ENCODE results near the gene GHRH.

Gene GHRH

DNA sequence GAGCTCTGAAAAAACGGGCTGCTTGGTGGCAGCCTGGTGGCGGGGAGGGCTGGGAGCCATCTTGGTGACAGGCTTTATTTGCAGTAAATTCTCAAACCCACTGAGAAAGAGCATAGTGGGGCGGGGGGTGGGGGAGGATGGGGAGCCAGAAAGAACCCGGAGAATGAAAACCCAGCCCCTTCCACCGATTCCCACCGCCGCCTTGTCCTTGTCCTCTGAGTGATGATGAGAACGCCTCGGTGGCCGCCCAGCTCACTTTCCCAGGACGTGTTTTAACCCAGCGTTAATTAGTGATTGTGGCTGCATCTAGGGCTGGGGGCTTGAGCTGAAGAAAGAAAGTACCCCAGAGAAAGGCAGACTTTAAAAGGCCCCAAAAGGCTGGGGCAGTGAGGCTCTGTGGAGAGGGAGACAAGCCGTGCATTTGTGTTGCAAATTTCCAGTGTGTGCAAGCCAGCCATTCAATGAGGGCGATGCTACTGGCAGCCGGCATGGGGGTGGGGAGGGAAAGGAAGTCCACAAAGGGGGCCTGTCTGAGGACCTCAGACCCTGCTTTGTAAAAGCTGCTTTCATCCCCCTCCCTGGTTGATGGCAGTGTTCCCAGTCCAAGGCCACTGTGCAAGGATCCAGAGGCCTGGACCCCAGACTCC is 6.2 kb upstream of the GHRH start:
- no peak overlapping the region for H3K27ac ChIP-seq (ENCODE audit: poor library complexity, severe bottlenecking)
- peak; percentile 78 for DNase-seq (ENCODE audit: low spot score)
- no peak for TF ChIP-seq CTCF (IDR thresholded peaks at IDR 0.05; ENCODE audit: poor library complexity, severe bottlenecking)
- H3K27me3 ChIP-seq (ENCODE audit: insufficient read depth, poor library complexity, severe bottlenecking), result no peaks in the 10 kb centered on the region
- H3K4me3 ChIP-seq (ENCODE audit: severe bottlenecking), result no peak overlapping the region
- no peak for ATAC-seq (ENCODE audit: low read depth)
- H3K9me3 ChIP-seq (ENCODE audit: severe bottlenecking), result no peaks in the 10 kb centered on the region
- no peaks in the 10 kb centered on the region for H3K36me3 ChIP-seq (ENCODE audit: low read depth)
- H3K4me1 ChIP-seq (ENCODE audit: insufficient read depth, poor library complexity, severe bottlenecking), result no peaks in the 10 kb centered on the region

DNA sequence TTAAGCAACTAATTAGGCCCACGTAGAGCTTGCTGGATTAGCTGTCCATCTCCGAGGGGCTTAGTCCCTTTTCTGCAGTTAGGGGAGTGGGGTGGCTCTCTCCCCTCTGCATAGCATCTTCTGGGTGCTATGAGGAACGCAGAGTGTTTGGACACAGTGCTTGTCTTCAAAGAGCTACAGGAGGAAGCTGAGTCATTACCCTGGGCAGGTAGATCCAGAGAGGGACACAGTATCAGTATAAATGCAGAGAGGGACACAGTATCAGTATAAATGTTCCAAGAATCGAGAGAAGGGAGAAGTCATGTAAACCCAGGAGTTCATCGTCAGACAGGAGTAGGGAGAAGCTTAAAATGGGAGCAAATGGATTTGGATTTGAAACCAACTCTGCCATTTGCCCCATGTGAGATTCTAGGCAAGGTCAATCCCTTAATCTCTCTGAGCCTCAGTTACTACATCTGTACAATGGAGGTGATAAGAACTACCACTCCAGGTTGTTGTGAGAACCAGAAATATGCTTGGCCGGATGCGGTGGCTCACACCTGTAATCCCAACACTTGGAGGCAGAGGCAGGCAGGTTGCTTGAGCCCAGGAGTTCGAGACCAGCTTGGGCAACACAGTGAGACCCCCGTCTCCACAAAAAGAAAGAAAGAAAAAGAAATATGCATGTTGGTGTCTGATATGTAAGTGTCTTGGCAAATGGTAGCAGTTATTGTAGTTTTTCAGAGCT is 5.5 kb upstream of the GHRH start:
- ATAC-seq (ENCODE audit: low read depth), result peak; percentile 59
- H3K27ac ChIP-seq (ENCODE audit: poor library complexity, severe bottlenecking), result no peak overlapping the region
- DNase-seq (ENCODE audit: low spot score), result no peak
- TF ChIP-seq CTCF (IDR thresholded peaks at IDR 0.05; ENCODE audit: poor library complexity, severe bottlenecking), result no peak
- no peaks in the 10 kb centered on the region for H3K27me3 ChIP-seq (ENCODE audit: insufficient read depth, poor library complexity, severe bottlenecking)
- no peaks in the 10 kb centered on the region for H3K36me3 ChIP-seq (ENCODE audit: low read depth)
- H3K9me3 ChIP-seq (ENCODE audit: severe bottlenecking), result no peaks in the 10 kb centered on the region
- no peak overlapping the region for H3K4me3 ChIP-seq (ENCODE audit: severe bottlenecking)
- no peaks in the 10 kb centered on the region for H3K4me1 ChIP-seq (ENCODE audit: insufficient read depth, poor library complexity, severe bottlenecking)

DNA sequence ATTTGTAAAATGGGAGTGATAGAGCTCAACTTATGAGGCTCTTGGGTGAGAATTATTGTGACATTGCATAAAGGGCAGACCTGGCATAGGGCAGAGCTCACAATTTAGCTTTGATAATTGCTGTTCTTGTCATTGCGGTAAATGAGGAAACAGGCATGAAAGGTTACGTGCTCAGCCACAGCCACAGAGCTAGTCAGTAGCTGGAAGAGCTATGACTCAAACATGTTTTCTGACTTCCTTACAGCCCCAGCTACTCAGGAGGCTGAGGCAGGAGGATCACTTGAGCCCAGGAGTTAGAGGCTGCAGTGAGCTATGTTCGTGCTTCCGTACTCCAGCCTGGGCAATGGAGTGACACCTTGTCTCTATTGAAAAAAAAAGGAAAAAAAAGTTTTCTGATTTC is 3.5 kb upstream of the GHRH start:
- Histone ChIP-seq H3K4me1 (ENCODE audit: insufficient read depth, poor library complexity, severe bottlenecking) (no peaks in the 10 kb centered on the region), H3K36me3 (ENCODE audit: low read depth) (no peaks in the 10 kb centered on the region), H3K27ac (ENCODE audit: poor library complexity, severe bottlenecking) (no peak overlapping the region), H3K27me3 (ENCODE audit: insufficient read depth, poor library complexity, severe bottlenecking) (peaks cover 10% of the 10 kb centered on the region), H3K9me3 (ENCODE audit: severe bottlenecking) (no peaks in the 10 kb centered on the region), H3K4me3 (ENCODE audit: severe bottlenecking) (no peak overlapping the region)
- no peak for TF ChIP-seq CTCF (IDR thresholded peaks at IDR 0.05; ENCODE audit: poor library complexity, severe bottlenecking)
- no peak for DNase-seq (ENCODE audit: low spot score)
- ATAC-seq (ENCODE audit: low read depth), result no peak

GRCh38 chr20:37263686-37264085 is 2.1 kb upstream of the GHRH start:
- Histone ChIP-seq H3K27me3 (ENCODE audit: insufficient read depth, poor library complexity, severe bottlenecking) (peaks cover 10% of the 10 kb centered on the region), H3K4me1 (ENCODE audit: insufficient read depth, poor library complexity, severe bottlenecking) (no peaks in the 10 kb centered on the region), H3K36me3 (ENCODE audit: low read depth) (no peaks in the 10 kb centered on the region), H3K9me3 (ENCODE audit: severe bottlenecking) (no peaks in the 10 kb centered on the region), H3K27ac (ENCODE audit: poor library complexity, severe bottlenecking) (no peak overlapping the region), H3K4me3 (ENCODE audit: severe bottlenecking) (no peak overlapping the region)
- ATAC-seq (ENCODE audit: low read depth) (no peak), DNase-seq (ENCODE audit: low spot score) (no peak)
- no peak for TF ChIP-seq CTCF (IDR thresholded peaks at IDR 0.05; ENCODE audit: poor library complexity, severe bottlenecking)

DNA sequence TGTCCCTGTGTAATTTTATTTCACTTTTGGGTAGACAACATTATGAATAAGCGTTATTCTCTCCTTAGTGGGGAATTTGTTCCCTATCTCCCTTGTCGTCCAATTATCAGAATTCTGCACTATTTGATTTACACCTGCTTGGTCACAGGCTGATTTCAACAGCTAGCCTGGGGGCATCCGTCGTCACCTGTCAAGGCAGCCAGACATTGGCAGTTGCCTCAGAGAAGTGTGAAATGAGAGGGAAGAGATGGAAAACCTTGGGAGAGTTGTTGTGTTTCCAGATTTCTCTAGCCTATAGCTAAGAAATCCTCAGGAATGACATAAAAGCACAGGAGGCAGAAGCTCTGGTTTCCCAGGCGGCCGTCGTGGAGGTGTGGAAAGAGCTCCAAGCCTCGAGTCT is 891 bp upstream of the GHRH start:
- no peak overlapping the region for H3K4me3 ChIP-seq (ENCODE audit: severe bottlenecking)
- H3K4me1 ChIP-seq (ENCODE audit: insufficient read depth, poor library complexity, severe bottlenecking), result no peaks in the 10 kb centered on the region
- H3K27ac ChIP-seq (ENCODE audit: poor library complexity, severe bottlenecking), result no peak overlapping the region
- no peaks in the 10 kb centered on the region for H3K9me3 ChIP-seq (ENCODE audit: severe bottlenecking)
- no peak for TF ChIP-seq CTCF (IDR thresholded peaks at IDR 0.05; ENCODE audit: poor library complexity, severe bottlenecking)
- DNase-seq (ENCODE audit: low spot score) (no peak), ATAC-seq (ENCODE audit: low read depth) (no peak)
- H3K27me3 ChIP-seq (ENCODE audit: insufficient read depth, poor library complexity, severe bottlenecking), result peaks cover 10% of the 10 kb centered on the region
- no peaks in the 10 kb centered on the region for H3K36me3 ChIP-seq (ENCODE audit: low read depth)
